ENCODE measurements around the gene HIKESHI.
"Not testable (repeated sequence)": the region's sequence is repeated elsewhere in the genome, so short reads cannot be mapped to it uniquely, and the experiment has no call there.

The HIKESHI gene

GRCh38 chr11:86292912-86293616 is 9.0 kb upstream of the HIKESHI start:
- no peak for DNase-seq (ENCODE audit: low read depth)

- DNase-seq (ENCODE audit: low read depth): no peak
Measured at GRCh38 chr11:86294026-86294425, 8.0 kb upstream of the HIKESHI start.

- DNase-seq (ENCODE audit: low read depth): no peak
Measured at GRCh38 chr11:86301742-86302091, 323 bp upstream of the HIKESHI start.

GRCh38 chr11:86303257-86303656 is 1.2 kb downstream of the HIKESHI start:
- DNase-seq (ENCODE audit: low read depth): no peak

- not testable (repeated sequence) for DNase-seq (ENCODE audit: low read depth)
Measured at GRCh38 chr11:86308710-86309109, 6.7 kb downstream of the HIKESHI start.

- DNase-seq (ENCODE audit: low read depth): no peak
Measured at GRCh38 chr11:86313793-86314192, 11.8 kb downstream of the HIKESHI start.

GRCh38 chr11:86314636-86315035 is 12.6 kb downstream of the HIKESHI start:
- DNase-seq (ENCODE audit: low read depth): no peak

GRCh38 chr11:86335131-86335767 is 33.2 kb downstream of the HIKESHI start:
- DNase-seq (ENCODE audit: low read depth): no peak

GRCh38 chr11:86337227-86337626 is 35.2 kb downstream of the HIKESHI start:
- no peak for DNase-seq (ENCODE audit: low read depth)

GRCh38 chr11:86341382-86341781 is 39.3 kb downstream of the HIKESHI start:
- DNase-seq (ENCODE audit: low read depth): no peak

- DNase-seq (ENCODE audit: low read depth): no peak
Measured at GRCh38 chr11:86346513-86346912, 44.5 kb downstream of the HIKESHI start.

GRCh38 chr11:86355256-86355655 is 53.2 kb downstream of the HIKESHI start:
- no peak for DNase-seq (ENCODE audit: low read depth)

GRCh38 chr11:86357412-86357811 is 55.4 kb downstream of the HIKESHI start:
- DNase-seq (ENCODE audit: low read depth): not testable (repeated sequence)

GRCh38 chr11:86358720-86359119 is 56.7 kb downstream of the HIKESHI start:
- DNase-seq (ENCODE audit: low read depth): no peak

GRCh38 chr11:86360775-86361395 is 58.8 kb downstream of the HIKESHI start:
- DNase-seq (ENCODE audit: low read depth): no peak

- DNase-seq (ENCODE audit: low read depth): no peak
Measured at GRCh38 chr11:86363424-86363823, 61.4 kb downstream of the HIKESHI start.

GRCh38 chr11:86365546-86365945 is 63.5 kb downstream of the HIKESHI start:
- DNase-seq (ENCODE audit: low read depth): no peak

GRCh38 chr11:86369668-86370067 is 67.6 kb downstream of the HIKESHI start:
- DNase-seq (ENCODE audit: low read depth): no peak

- DNase-seq (ENCODE audit: low read depth): no peak
Measured at GRCh38 chr11:86370171-86370570, 68.1 kb downstream of the HIKESHI start.

GRCh38 chr11:86370922-86371594 is 69.0 kb downstream of the HIKESHI start:
- DNase-seq (ENCODE audit: low read depth): no peak

- DNase-seq (ENCODE audit: low read depth): no peak
Measured at GRCh38 chr11:86372041-86372440, 70.0 kb downstream of the HIKESHI start.

- no peak for DNase-seq (ENCODE audit: low read depth)
Measured at GRCh38 chr11:86372586-86372985, 70.5 kb downstream of the HIKESHI start.

GRCh38 chr11:86374069-86374468 is 72.0 kb downstream of the HIKESHI start:
- no peak for DNase-seq (ENCODE audit: low read depth)
